Left cardiac atrium (tissue), 2 donors: ENCODE results near the gene CPSF4. TPM values are rescaled to one million over a fixed set of nuclear protein-coding genes. Genes with fewer than 3 reads are reported as not detected.

Source experiments
- total RNA-seq, 2 donors: library from RNA; stranded (reverse); fragmentation: NEBNext Ultra II Directional; extraction: Animal tissue kit (Norgen Biotek cat#: 25700); gene quantifications; one replicate each; pipeline ENCODE4 v1.2.1, GENCODE V29; 2021
- donor health status: DM: no; HTN: yes; CAD: no; lungs with severe emphysema.
- donor health status: DM: yes; HTN: yes; CAD: no.

The CPSF4 gene
- total RNA-seq, 2 donors from 2014 or later: 18.2 to 18.8 TPM

Other genes starting within 250 kb of the CPSF4 start
- not detected for gene KPNA7, start 230.8 kb upstream of the CPSF4 start, total RNA-seq
- not detected for gene MYH16, start 166.1 kb upstream of the CPSF4 start, total RNA-seq
- 100 to 1,000 TPM in 1 of 2 donors, 10 to 100 TPM in 1; 98.8 to 112 TPM for gene ARPC1A, start 113.0 kb upstream of the CPSF4 start, total RNA-seq
- gene ARPC1B, start 64.2 kb upstream of the CPSF4 start, total RNA-seq: 10 to 100 TPM; 71.7 to 88.0 TPM
- gene PDAP1, start 30.3 kb upstream of the CPSF4 start, total RNA-seq: 10 to 100 TPM; 76.0 to 96.8 TPM
- gene BUD31, start 30.0 kb upstream of the CPSF4 start, total RNA-seq: 10 to 100 TPM; 44.9 to 51.7 TPM
- gene PTCD1, start 145 bp upstream of the CPSF4 start, total RNA-seq: 1 to 10 TPM; 2.6 to 2.8 TPM
- 100 to 1,000 TPM; 617 to 633 TPM for gene ATP5MF, start 27.2 kb downstream of the CPSF4 start, total RNA-seq
- gene ZNF789, start 33.9 kb downstream of the CPSF4 start, total RNA-seq: 1 to 10 TPM; 2.9 to 3.2 TPM
- gene ZNF394, start 61.3 kb downstream of the CPSF4 start, total RNA-seq: 10 to 100 TPM; 17.3 to 19.6 TPM
- 1 to 10 TPM; 6.1 to 6.3 TPM for gene ZKSCAN5, start 65.7 kb downstream of the CPSF4 start, total RNA-seq
- gene FAM200A, start 113.2 kb downstream of the CPSF4 start, total RNA-seq: 1 to 10 TPM; 5.4 to 5.6 TPM
- 10 to 100 TPM; 31.5 to 45.1 TPM for gene ZNF655, start 119.7 kb downstream of the CPSF4 start, total RNA-seq
- gene TMEM225B, start 159.3 kb downstream of the CPSF4 start, total RNA-seq: under 1 TPM; 0.18 to 0.50 TPM
- gene ZSCAN25, start 178.0 kb downstream of the CPSF4 start, total RNA-seq: 1 to 10 TPM; 9.4 to 9.7 TPM
- under 1 TPM; 0.16 to 0.44 TPM for gene CYP3A5, start 241.1 kb downstream of the CPSF4 start, total RNA-seq